ENCODE measurements around the gene CPNE9. TPM values are rescaled to one million over a fixed set of nuclear protein-coding genes. Genes with fewer than 3 reads are reported as not detected.
A peak's percentile ranks its signal among the peaks of the same experiment; 100 is the strongest.

The CPNE9 gene
- total and polyA plus RNA-seq, 2 donors (not counting 1 experiment from before 2014, with no cell fraction given) = under 0.01 TPM; not detected in 1

GRCh38 chr3:9688961-9689360, 14.7 kb upstream of the CPNE9 start:
- Histone ChIP-seq H2AFZ (ENCODE audit: low read length) (no peak overlapping the region), H3K4me1 (ENCODE audit: control insufficient read depth, extremely low read depth, insufficient read depth, low read length) (no peaks in the 10 kb centered on the region), H3K27me3 (ENCODE audit: control insufficient read depth, insufficient read depth, low read length) (no peaks in the 10 kb centered on the region), H3K9me3 (ENCODE audit: control insufficient read depth, insufficient read depth, low read depth, low read length) (no peaks in the 10 kb centered on the region), H3K4me2 (ENCODE audit: extremely low read depth, insufficient read depth, low read length) (no peak overlapping the region), H3K9ac (ENCODE audit: insufficient read depth, low read length) (no peak overlapping the region), H4K20me1 (ENCODE audit: control insufficient read depth, extremely low read depth, insufficient read depth, low read length) (no peaks in the 10 kb centered on the region), H3K36me3 (ENCODE audit: control insufficient read depth, insufficient read depth, low read length) (peaks cover 26% of the 10 kb centered on the region), H3K27ac (ENCODE audit: insufficient read depth, low read length) (no peak overlapping the region), H3K4me3 (replicated peaks in 1 of 4; ENCODE audit: control extremely low read depth in 1 of 4, insufficient read depth in 1 of 4, low read depth in 3 of 4, low read length in 4 of 4) (no peak overlapping the region), H3K79me2 (ENCODE audit: control insufficient read depth, insufficient read depth, low read length) (no peaks in the 10 kb centered on the region)
- TF ChIP-seq CTCF (conservative IDR thresholded peaks at IDR 0.05 in 1 of 2, IDR thresholded peaks at IDR 0.05 in 1 of 2; ENCODE audit: low read depth in 1 of 2, low read length in 2 of 2) (no peak), EZH2 (IDR thresholded peaks at IDR 0.05; ENCODE audit: low read length, missing control alignments) (no peak)
- DNase-seq (ENCODE audit: low read depth in 2 of 2) = no peak

DNA sequence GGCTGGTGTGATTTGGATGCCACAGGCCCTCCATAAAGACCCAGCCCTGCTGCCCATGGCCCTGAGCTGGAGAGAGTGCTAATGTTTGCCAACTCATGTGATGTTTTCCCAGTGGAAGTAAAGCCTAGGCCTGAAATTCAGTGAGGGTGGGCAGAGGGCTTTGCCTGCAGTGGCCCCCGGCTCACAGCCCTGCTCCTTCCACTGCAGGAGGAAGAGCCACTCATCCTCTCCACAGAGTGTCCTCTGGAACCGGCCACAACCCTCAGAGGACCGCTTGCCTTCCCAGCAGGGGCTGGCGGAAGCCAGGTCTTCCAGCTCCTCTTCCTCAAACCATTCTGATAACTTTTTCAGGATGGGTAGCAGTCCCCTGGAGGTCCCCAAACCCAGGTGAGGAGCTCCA, 13.9 kb upstream of the CPNE9 start:
- H3K9me3 ChIP-seq (ENCODE audit: control insufficient read depth, insufficient read depth, low read depth, low read length) = no peaks in the 10 kb centered on the region
- H3K79me2 ChIP-seq (ENCODE audit: control insufficient read depth, insufficient read depth, low read length) = no peaks in the 10 kb centered on the region
- no peaks in the 10 kb centered on the region for H4K20me1 ChIP-seq (ENCODE audit: control insufficient read depth, extremely low read depth, insufficient read depth, low read length)
- no peak overlapping the region for H3K9ac ChIP-seq (ENCODE audit: insufficient read depth, low read length)
- no peak overlapping the region for H3K4me2 ChIP-seq (ENCODE audit: extremely low read depth, insufficient read depth, low read length)
- TF ChIP-seq CTCF (conservative IDR thresholded peaks at IDR 0.05 in 1 of 2, IDR thresholded peaks at IDR 0.05 in 1 of 2; ENCODE audit: low read depth in 1 of 2, low read length in 2 of 2) = no peak
- DNase-seq (ENCODE audit: low read depth in 2 of 2) = no peak
- no peak overlapping the region for H3K27ac ChIP-seq (ENCODE audit: insufficient read depth, low read length)
- peaks cover 24% of the 10 kb centered on the region for H3K36me3 ChIP-seq (ENCODE audit: control insufficient read depth, insufficient read depth, low read length)
- no peak overlapping the region for H2AFZ ChIP-seq (ENCODE audit: low read length)
- no peak overlapping the region for H3K4me3 ChIP-seq (replicated peaks in 1 of 4; ENCODE audit: control extremely low read depth in 1 of 4, insufficient read depth in 1 of 4, low read depth in 3 of 4, low read length in 4 of 4)
- no peaks in the 10 kb centered on the region for H3K27me3 ChIP-seq (ENCODE audit: control insufficient read depth, insufficient read depth, low read length)
- H3K4me1 ChIP-seq (ENCODE audit: control insufficient read depth, extremely low read depth, insufficient read depth, low read length) = no peaks in the 10 kb centered on the region

DNA sequence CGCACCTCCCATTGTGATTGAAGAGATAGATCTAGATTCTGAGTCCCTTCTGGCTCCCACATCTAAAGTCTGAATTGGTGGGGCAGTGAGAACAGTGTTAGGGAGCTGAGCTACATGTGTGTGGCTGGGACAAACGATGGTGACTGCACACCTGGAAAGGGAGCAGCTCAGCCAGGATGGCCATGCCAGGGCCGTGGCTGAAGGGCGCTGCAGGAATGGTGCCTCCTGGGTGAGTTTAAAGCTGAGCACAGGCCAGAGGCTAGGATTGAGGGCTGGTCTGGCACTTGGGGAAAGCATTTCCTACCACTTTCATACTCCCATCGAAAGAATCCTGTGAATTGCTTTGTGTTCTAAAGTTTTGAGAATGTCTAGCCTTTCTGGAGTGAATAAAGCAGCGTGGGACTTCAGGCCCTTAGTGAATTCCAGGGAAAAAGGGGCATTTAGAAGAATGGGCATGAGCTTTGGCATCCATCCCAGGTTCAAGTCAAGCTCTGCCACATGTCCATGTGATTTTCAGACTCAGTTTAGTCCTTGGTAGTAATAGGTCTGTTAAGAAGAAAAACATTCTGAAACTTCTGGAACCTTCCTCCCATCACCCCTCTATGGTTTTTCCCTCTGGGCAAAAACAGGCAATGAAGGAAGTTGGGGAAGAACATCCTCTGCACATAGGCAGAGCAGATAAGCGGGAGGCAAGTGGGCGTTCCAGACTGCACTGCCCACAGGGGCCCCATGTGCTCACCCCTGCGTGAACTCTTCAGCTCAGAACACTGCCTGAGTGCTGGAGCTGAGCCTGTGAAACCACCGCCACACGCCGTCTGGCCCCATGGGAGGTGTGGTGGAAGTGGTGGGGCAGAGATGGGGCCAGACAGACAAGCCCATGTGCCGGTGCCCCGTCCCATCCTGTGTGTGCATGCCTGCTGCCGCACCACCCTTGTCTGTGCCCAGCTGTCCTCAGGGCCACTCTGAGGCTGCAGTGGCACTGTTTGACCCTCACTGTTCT, 12.9 kb upstream of the CPNE9 start:
- Histone ChIP-seq H4K20me1 (ENCODE audit: control insufficient read depth, extremely low read depth, insufficient read depth, low read length) (no peaks in the 10 kb centered on the region), H3K4me2 (ENCODE audit: extremely low read depth, insufficient read depth, low read length) (no peak overlapping the region), H3K9ac (ENCODE audit: insufficient read depth, low read length) (no peak overlapping the region), H3K9me3 (ENCODE audit: control insufficient read depth, insufficient read depth, low read depth, low read length) (no peaks in the 10 kb centered on the region), H3K4me3 (replicated peaks in 1 of 4; ENCODE audit: control extremely low read depth in 1 of 4, insufficient read depth in 1 of 4, low read depth in 3 of 4, low read length in 4 of 4) (no peak overlapping the region), H3K36me3 (ENCODE audit: control insufficient read depth, insufficient read depth, low read length) (peaks cover 21% of the 10 kb centered on the region), H2AFZ (ENCODE audit: low read length) (no peak overlapping the region), H3K27ac (ENCODE audit: insufficient read depth, low read length) (no peak overlapping the region), H3K79me2 (ENCODE audit: control insufficient read depth, insufficient read depth, low read length) (no peaks in the 10 kb centered on the region), H3K4me1 (ENCODE audit: control insufficient read depth, extremely low read depth, insufficient read depth, low read length) (no peaks in the 10 kb centered on the region), H3K27me3 (ENCODE audit: control insufficient read depth, insufficient read depth, low read length) (no peaks in the 10 kb centered on the region)
- peak in 1 of 2 donors; percentile 30 for DNase-seq (ENCODE audit: low read depth in 2 of 2)
- TF ChIP-seq CTCF (conservative IDR thresholded peaks at IDR 0.05 in 1 of 2, IDR thresholded peaks at IDR 0.05 in 1 of 2; ENCODE audit: low read depth in 1 of 2, low read length in 2 of 2) = no peak
- no peak for TF ChIP-seq EZH2 (IDR thresholded peaks at IDR 0.05; ENCODE audit: low read length, missing control alignments)

Measured in fibroblast of lung (primary cell).